Measurements from ENCODE around the gene TMEM109. TPM values are rescaled to one million over a fixed set of nuclear protein-coding genes. Genes with fewer than 3 reads are reported as not detected.

The TMEM109 gene
- total and polyA plus RNA-seq, 9 of the 15 experiments (the other 6 are each of a cell fraction or from before 2014, with no cell fraction given) = 9.2 to 71.3 (median 30.5) TPM

GRCh38 chr11:60932605-60933356, 18.8 kb downstream of the TMEM109 start (continued):
- TF ChIP-seq, protein P1, sequence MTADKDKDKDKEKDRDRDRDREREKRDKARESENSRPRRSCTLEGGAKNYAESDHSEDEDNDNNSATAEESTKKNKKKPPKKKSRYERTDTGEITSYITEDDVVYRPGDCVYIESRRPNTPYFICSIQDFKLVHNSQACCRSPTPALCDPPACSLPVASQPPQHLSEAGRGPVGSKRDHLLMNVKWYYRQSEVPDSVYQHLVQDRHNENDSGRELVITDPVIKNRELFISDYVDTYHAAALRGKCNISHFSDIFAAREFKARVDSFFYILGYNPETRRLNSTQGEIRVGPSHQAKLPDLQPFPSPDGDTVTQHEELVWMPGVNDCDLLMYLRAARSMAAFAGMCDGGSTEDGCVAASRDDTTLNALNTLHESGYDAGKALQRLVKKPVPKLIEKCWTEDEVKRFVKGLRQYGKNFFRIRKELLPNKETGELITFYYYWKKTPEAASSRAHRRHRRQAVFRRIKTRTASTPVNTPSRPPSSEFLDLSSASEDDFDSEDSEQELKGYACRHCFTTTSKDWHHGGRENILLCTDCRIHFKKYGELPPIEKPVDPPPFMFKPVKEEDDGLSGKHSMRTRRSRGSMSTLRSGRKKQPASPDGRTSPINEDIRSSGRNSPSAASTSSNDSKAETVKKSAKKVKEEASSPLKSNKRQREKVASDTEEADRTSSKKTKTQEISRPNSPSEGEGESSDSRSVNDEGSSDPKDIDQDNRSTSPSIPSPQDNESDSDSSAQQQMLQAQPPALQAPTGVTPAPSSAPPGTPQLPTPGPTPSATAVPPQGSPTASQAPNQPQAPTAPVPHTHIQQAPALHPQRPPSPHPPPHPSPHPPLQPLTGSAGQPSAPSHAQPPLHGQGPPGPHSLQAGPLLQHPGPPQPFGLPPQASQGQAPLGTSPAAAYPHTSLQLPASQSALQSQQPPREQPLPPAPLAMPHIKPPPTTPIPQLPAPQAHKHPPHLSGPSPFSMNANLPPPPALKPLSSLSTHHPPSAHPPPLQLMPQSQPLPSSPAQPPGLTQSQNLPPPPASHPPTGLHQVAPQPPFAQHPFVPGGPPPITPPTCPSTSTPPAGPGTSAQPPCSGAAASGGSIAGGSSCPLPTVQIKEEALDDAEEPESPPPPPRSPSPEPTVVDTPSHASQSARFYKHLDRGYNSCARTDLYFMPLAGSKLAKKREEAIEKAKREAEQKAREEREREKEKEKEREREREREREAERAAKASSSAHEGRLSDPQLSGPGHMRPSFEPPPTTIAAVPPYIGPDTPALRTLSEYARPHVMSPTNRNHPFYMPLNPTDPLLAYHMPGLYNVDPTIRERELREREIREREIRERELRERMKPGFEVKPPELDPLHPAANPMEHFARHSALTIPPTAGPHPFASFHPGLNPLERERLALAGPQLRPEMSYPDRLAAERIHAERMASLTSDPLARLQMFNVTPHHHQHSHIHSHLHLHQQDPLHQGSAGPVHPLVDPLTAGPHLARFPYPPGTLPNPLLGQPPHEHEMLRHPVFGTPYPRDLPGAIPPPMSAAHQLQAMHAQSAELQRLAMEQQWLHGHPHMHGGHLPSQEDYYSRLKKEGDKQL (CRISPR knock-in tag; IDR thresholded peaks at IDR 0.05; ENCODE audit: borderline replicate concordance) = no peak
- no peak for TF ChIP-seq BRF1 (IDR thresholded peaks at IDR 0.05; ENCODE audit: borderline replicate concordance, extremely low read depth, insufficient read length)

All from K562 (cell line).